ENCODE measurements around the gene PRMT9.

- no peak for TF ChIP-seq CTCF (IDR thresholded peaks at IDR 0.05)
- no peak for TF ChIP-seq POLR2A (IDR thresholded peaks at IDR 0.05)
Measured at GRCh38 chr4:147633113-147633512, 50.9 kb downstream of the PRMT9 start.
